Measurements from ENCODE around the gene FKBP9.
"Not testable (repeated sequence)": the region's sequence is repeated elsewhere in the genome, so short reads cannot be mapped to it uniquely, and the experiment has no call there.

FKBP9 gene, protein sequence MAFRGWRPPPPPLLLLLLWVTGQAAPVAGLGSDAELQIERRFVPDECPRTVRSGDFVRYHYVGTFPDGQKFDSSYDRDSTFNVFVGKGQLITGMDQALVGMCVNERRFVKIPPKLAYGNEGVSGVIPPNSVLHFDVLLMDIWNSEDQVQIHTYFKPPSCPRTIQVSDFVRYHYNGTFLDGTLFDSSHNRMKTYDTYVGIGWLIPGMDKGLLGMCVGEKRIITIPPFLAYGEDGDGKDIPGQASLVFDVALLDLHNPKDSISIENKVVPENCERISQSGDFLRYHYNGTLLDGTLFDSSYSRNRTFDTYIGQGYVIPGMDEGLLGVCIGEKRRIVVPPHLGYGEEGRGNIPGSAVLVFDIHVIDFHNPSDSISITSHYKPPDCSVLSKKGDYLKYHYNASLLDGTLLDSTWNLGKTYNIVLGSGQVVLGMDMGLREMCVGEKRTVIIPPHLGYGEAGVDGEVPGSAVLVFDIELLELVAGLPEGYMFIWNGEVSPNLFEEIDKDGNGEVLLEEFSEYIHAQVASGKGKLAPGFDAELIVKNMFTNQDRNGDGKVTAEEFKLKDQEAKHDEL

GRCh38 chr7:32957326-32958045 lies at the start of gene FKBP9:
TSS of gene FKBP9 (plus strand) at chr7:32957440. CDS start at chr7:32957574, 134 bp downstream.
- in situ Hi-C loops (cut with MboI; ENCODE audit: low pct_unique_long_range_greater_than_20kb, low sequenced_read_pairs), result no loop called here
- DNase-seq, result peak; percentile 82

- no peak for DNase-seq
- in situ Hi-C loops (cut with MboI; ENCODE audit: low pct_unique_long_range_greater_than_20kb, low sequenced_read_pairs), result no loop called here
Measured at GRCh38 chr7:32910195-32910594, 47.0 kb upstream of the FKBP9 start.

- no peak for DNase-seq
- in situ Hi-C loops (cut with MboI; ENCODE audit: low pct_unique_long_range_greater_than_20kb, low sequenced_read_pairs), result no loop called here
Measured at GRCh38 chr7:32914184-32914583, 43.1 kb upstream of the FKBP9 start.

- in situ Hi-C loops (cut with MboI; ENCODE audit: low pct_unique_long_range_greater_than_20kb, low sequenced_read_pairs), result no loop called here
Measured at GRCh38 chr7:32915041-32915536, 42.2 kb upstream of the FKBP9 start.

DNA sequence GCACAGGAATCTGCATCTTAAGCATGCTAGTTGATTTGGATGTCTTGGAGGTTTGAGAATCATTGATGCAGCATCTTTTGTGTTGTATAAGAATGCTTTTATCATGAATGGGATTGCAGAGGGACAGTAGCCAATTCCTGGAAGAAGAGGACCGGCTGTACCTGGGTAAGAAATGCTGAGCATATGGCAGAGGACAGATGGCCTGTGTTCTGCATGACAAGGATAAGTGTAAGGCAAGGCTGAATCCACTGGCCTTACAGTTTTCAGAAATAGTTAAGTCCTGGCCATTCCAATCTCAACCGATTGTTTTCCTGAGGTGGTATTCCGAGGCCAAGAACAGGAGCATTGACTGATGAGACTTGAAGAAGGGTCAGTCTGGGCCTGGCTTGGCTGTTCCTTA lies 41.2 kb upstream of the FKBP9 start:
- in situ Hi-C loops (cut with MboI; ENCODE audit: low pct_unique_long_range_greater_than_20kb, low sequenced_read_pairs), result no loop called here
- DNase-seq, result no peak

More at GRCh38 chr7:32915041-32915536, 42.2 kb upstream of the FKBP9 start:
- DNase-seq, result no peak

DNA sequence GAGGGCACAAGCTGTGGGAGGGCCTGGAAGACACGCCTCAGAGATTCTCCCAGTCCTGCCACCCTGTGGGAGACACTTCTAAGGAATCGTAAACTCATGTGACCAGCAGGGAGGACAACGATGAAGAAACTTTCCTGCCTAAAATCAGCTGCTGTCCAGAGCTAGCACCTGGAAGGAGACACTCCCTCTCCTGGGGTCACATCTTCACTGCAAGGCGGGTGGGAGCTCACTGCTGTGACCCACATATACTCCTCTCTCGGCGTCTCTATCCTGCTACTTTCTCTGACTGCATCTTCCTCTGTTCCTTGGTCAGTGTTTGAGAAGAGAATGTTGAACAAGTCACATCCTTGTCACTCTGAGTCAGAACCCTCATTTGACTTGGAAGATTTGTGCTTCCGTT lies 40.2 kb upstream of the FKBP9 start:
- in situ Hi-C loops (cut with MboI; ENCODE audit: low pct_unique_long_range_greater_than_20kb, low sequenced_read_pairs), result not testable (repeated sequence)

DNA sequence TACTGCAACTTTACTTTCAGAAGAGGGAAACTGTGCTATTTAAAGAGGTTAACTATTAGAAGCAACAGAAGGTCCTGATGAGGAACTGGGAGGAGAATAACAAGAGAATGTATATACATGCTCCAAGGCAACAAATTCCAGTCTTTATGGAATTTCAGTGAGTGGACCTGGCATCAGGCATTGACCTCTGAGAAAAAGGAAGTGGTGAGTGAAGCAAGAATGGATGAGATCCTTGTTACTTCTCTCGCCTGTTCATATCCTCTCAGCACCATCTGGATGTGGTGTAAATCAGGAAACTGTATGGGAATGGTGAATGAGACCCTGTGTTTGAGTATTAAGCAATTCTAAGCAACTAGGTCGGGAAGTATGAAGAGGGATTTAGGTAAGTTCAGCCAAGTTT lies 35.3 kb upstream of the FKBP9 start:
- peak; percentile 40 for DNase-seq
- in situ Hi-C loops (cut with MboI; ENCODE audit: low pct_unique_long_range_greater_than_20kb, low sequenced_read_pairs), result no loop called here

More for the DNA sequence above, 40.2 kb upstream of the FKBP9 start:
- not testable (repeated sequence) for DNase-seq

DNA sequence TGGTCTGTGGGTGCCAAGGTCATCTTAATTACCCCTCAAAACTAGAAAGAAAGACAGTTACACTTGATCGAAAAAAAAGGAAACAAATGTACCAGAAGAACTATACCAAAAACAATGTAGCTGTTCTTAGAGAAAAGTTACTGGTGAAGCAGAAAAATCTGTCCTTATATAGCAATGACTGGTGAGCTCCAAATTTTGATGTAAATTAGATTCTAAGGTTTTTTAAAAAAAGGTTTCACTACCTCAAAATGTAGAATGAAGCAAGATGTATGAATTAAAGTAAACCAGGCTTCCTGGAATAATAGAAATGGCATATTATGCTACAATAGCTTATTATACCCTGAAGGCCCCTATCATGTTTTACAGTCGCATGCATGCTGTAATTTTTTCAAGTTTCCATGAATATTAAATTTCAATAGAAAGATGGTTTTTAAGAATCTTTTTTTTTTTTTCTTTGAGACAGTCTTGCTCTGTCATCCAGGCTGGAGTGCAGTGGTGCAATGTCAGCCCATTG lies 28.4 kb upstream of the FKBP9 start:
- in situ Hi-C loops (cut with MboI; ENCODE audit: low pct_unique_long_range_greater_than_20kb, low sequenced_read_pairs), result no loop called here
- no peak for DNase-seq

DNA sequence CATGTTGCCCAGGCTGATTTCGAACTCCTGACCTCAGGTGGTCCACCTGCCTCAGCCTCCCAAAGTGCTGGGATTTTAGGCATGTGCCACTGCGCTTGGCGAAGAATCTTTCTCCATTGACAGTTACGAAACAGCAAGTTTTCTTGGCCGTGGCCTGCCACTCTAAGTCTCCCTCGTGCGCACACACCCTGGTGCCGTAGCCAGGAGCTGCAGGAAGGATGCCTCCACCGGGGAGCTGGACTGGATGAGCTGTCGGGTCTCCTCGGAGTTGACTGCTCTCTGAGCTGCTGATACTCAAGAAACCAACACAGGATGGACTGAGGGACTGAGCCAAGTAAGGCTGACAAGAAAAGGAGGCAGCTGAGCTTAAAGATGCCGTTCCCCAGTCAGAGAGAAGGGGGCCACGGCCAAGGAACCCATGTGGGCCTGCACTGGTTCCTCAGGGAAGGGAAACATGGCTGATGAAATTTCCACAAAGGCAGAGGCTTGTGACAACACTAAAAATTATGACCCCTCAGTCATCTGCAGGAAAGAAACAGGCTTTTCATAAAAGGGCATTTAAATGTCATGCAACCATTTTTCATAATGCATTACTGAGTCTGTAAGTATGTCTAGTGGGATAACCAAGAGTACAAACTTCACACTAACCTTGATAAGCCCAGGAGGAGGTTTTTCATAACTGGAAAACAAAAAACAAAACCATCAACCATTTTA lies 27.7 kb upstream of the FKBP9 start:
- in situ Hi-C loops (cut with MboI; ENCODE audit: low pct_unique_long_range_greater_than_20kb, low sequenced_read_pairs), result no loop called here
- DNase-seq, result no peak

DNA sequence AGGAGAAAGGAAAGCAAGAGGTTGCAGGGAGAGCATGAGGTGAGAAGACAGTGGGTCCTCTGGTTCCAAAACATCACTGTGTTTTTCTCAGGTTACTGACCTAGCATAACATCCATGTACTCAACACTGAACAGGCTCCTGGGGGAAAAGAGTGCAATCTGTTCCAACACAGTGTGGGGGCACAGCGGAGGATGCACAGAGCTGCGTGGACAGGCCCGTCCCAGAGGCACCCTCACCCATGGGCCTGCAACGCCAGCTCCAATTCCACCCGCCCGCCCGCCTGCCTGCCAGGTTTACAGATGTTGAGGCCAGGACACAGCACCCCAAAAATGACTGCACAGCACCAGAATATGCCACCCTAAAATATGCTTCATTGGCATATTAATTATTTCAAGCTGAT lies 26.9 kb upstream of the FKBP9 start:
- no peak for DNase-seq
- in situ Hi-C loops (cut with MboI; ENCODE audit: low pct_unique_long_range_greater_than_20kb, low sequenced_read_pairs), result no loop called here

DNA sequence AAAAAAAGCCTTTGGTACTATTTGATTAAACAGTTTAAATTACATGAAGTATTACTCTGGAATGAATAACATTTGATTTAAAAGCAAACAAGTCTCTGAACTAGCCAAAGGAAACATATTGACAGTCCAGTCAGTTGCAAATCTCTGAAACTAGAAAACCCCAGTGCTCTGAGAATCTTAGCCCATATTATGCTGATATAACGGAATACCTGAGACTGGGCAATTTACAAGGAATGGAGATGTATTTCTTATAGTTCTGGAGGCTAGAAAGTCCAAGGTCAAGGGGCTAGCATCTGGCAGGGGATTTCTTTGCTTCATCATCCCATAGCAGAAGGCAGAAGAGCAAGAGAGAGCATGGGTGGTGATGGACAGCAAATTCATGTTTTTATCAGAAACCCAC lies 21.7 kb upstream of the FKBP9 start:
- in situ Hi-C loops (cut with MboI; ENCODE audit: low pct_unique_long_range_greater_than_20kb, low sequenced_read_pairs), result no loop called here
- DNase-seq, result no peak

DNA sequence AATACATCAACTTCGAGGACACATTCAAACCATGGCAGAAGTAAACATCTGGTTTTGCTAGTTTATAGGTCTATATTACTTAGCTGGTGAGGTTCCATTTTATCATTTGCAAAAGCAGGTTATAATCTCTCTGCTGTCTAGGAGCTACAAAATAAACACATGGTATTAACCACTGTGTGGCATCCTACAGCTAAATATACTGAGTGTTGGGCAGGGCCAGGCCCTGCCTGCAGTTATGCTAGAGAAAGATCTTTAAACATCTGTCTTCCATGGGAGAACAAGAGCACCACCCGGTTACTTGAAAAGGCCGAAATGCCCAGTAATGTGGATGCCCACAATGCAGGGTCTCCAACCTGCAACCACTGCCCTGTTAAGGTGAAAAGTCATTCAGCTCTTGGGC lies 20.6 kb upstream of the FKBP9 start:
- no peak for DNase-seq
- in situ Hi-C loops (cut with MboI; ENCODE audit: low pct_unique_long_range_greater_than_20kb, low sequenced_read_pairs), result no loop called here

- in situ Hi-C loops (cut with MboI; ENCODE audit: low pct_unique_long_range_greater_than_20kb, low sequenced_read_pairs), result no loop called here
- peak; percentile 12 for DNase-seq
Measured at GRCh38 chr7:32937344-32938174, 19.7 kb upstream of the FKBP9 start.

GRCh38 chr7:32941181-32941580 lies 16.1 kb upstream of the FKBP9 start:
- DNase-seq, result no peak
- in situ Hi-C loops (cut with MboI; ENCODE audit: low pct_unique_long_range_greater_than_20kb, low sequenced_read_pairs), result no loop called here

GRCh38 chr7:32941681-32942414 lies 15.4 kb upstream of the FKBP9 start:
- in situ Hi-C loops (cut with MboI; ENCODE audit: low pct_unique_long_range_greater_than_20kb, low sequenced_read_pairs), result no loop called here
- no peak for DNase-seq

DNA sequence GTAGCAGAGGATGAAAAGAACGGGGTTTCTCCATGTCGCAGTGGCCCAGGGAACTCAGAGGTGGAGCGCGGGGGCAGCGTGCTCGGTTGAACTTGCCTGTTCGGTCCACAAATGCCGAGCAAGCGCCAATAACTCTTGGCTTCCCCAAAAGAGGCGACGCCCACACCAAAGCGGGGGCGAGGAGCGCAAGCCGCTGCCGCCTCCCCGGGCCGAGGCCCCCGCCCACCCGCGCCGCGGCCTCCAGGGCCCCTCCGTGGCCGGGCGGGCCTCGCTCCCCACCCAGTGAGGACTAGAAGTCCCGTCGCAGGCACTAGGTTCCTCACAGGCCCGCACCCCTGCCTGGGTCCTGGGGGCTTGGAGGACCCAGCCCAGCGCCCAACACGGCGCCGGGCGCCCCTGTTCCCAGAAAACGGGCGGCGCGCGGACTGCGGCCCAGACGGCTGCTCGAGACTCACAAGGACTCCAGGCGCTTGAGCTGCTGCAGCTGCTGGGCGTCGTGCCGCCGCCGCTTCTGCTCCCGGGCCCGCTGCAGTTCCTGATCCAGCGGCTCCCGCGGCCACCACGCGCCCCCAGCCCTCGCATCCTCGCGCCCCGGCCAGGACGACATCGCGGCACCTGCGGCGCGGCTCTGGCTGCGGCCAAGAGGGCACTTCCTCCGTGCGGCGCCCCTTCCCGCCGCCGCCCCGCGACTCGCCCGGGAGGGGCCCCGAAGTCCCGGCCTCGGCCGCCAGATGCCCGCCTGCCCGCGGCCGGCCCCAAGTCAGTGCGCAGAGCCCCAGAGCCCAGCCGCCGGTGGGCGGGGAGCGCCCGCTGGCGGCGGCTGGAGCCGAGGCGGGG lies 14.6 kb upstream of the FKBP9 start:
- in situ Hi-C loops (cut with MboI; ENCODE audit: low pct_unique_long_range_greater_than_20kb, low sequenced_read_pairs), result no loop called here

More for the DNA sequence above, 14.6 kb upstream of the FKBP9 start:
- peak; percentile 83 for DNase-seq

Data from KBM-7 (cell line).